ENCODE results near the gene CEP250.
"Not testable (repeated sequence)": the region's sequence is repeated elsewhere in the genome, so short reads cannot be mapped to it uniquely, and the experiment has no call there.

Gene CEP250

GRCh38 chr20:35541118-35541782 is 85.9 kb downstream of the CEP250 start:
- DNase-seq: no peak

GRCh38 chr20:35541783-35542662 is 86.6 kb downstream of the CEP250 start, which contains the start of gene ERGIC3:
Gene ERGIC3 (plus strand): TSS chr20:35542078. CDS start chr20:35542098, 20 bp downstream.
- peak; percentile 99 for DNase-seq

- DNase-seq: no peak
Observed at GRCh38 chr20:35542990-35543389, 87.6 kb downstream of the CEP250 start.

GRCh38 chr20:35544436-35544835 is 89.0 kb downstream of the CEP250 start:
- no peak for DNase-seq

- DNase-seq: peak; percentile 12
Observed at GRCh38 chr20:35544941-35545340, 89.5 kb downstream of the CEP250 start.

- no peak for DNase-seq
Observed at GRCh38 chr20:35546127-35546526, 90.7 kb downstream of the CEP250 start.

- DNase-seq: no peak
Observed at GRCh38 chr20:35547329-35547728, 91.9 kb downstream of the CEP250 start.

- DNase-seq: no peak
Observed at GRCh38 chr20:35551503-35551902, 96.1 kb downstream of the CEP250 start.

GRCh38 chr20:35552914-35553313 is 97.5 kb downstream of the CEP250 start:
- no peak for DNase-seq

GRCh38 chr20:35555461-35555860 is 100.1 kb downstream of the CEP250 start:
- DNase-seq: not testable (repeated sequence)

GRCh38 chr20:35555951-35556645 is 100.7 kb downstream of the CEP250 start:
- no peak for DNase-seq

GRCh38 chr20:35556871-35557270 is 101.5 kb downstream of the CEP250 start:
- no peak for DNase-seq

- DNase-seq: no peak
Observed at GRCh38 chr20:35558451-35558850, 103.1 kb downstream of the CEP250 start.

- no peak for DNase-seq
Observed at GRCh38 chr20:35559042-35559693, 103.8 kb downstream of the CEP250 start.

GRCh38 chr20:35560105-35560511 is 104.7 kb downstream of the CEP250 start:
- DNase-seq: no peak

GRCh38 chr20:35560541-35560940 is 105.1 kb downstream of the CEP250 start:
- DNase-seq: no peak

GRCh38 chr20:35561268-35561667 is 105.9 kb downstream of the CEP250 start:
- DNase-seq: peak; percentile 19

- DNase-seq: no peak
Observed at GRCh38 chr20:35561671-35562070, 106.3 kb downstream of the CEP250 start.

- DNase-seq: no peak
Observed at GRCh38 chr20:35562541-35563110, 107.2 kb downstream of the CEP250 start.

GRCh38 chr20:35563834-35564233 is 108.4 kb downstream of the CEP250 start:
- DNase-seq: no peak

- DNase-seq: no peak
Observed at GRCh38 chr20:35564905-35565304, 109.5 kb downstream of the CEP250 start.

GRCh38 chr20:35568645-35569044 is 113.2 kb downstream of the CEP250 start:
- no peak for DNase-seq

Data from activated CD4-positive, alpha-beta T cell treated with anti-CD3 and anti-CD28 coated beads for 48 hours (primary cell).